Endothelial cell of hepatic sinusoid (primary cell): ENCODE data around the gene B3GNT5.

ENCODE experiments used
- in situ Hi-C: cut with HindIII; loops from 2 replicates; pipeline ENCODE4 v1.10.0; 2017; ENCODE audit warnings: low sequenced_read_pairs

B3GNT5 gene

GRCh38 chr3:183287301-183287971 is 34.4 kb downstream of the B3GNT5 start:
- in situ Hi-C loops = no loop called here

GRCh38 chr3:183288117-183288516 is 35.1 kb downstream of the B3GNT5 start:
- in situ Hi-C loops = no loop called here

GRCh38 chr3:183290216-183290615 is 37.2 kb downstream of the B3GNT5 start:
- in situ Hi-C loops = no loop called here

- in situ Hi-C loops = no loop called here
These were observed 38.5 kb downstream of the B3GNT5 start for GRCh38 chr3:183291497-183292031.

GRCh38 chr3:183293966-183294365 is 40.9 kb downstream of the B3GNT5 start:
- in situ Hi-C loops = no loop called here

GRCh38 chr3:183295211-183295610 is 42.2 kb downstream of the B3GNT5 start:
- in situ Hi-C loops = no loop called here

GRCh38 chr3:183296944-183297343 is 43.9 kb downstream of the B3GNT5 start:
- in situ Hi-C loops = no loop called here

- in situ Hi-C loops = no loop called here
These were observed 45.7 kb downstream of the B3GNT5 start for GRCh38 chr3:183298701-183299153.

- in situ Hi-C loops = loop anchor here (5.0 kb wide), 1 partner anchor 33 kb away; no protein-coding TSS in a partner anchor
These were observed 46.9 kb downstream of the B3GNT5 start for GRCh38 chr3:183299976-183300375.

- in situ Hi-C loops = loop anchor here (5.0 kb wide), 1 partner anchor 34 kb away; no protein-coding TSS in a partner anchor
These were observed 48.0 kb downstream of the B3GNT5 start for GRCh38 chr3:183300996-183301562.

GRCh38 chr3:183301937-183302580 is 49.0 kb downstream of the B3GNT5 start:
- in situ Hi-C loops = loop anchor here (5.0 kb wide), 1 partner anchor 35 kb away; no protein-coding TSS in a partner anchor

- in situ Hi-C loops = loop anchor here (5.0 kb wide), 1 partner anchor 36 kb away; no protein-coding TSS in a partner anchor
These were observed 50.6 kb downstream of the B3GNT5 start for GRCh38 chr3:183303690-183304089.

- in situ Hi-C loops = loop anchor here (5.0 kb wide), 1 partner anchor 70 kb away; no protein-coding TSS in a partner anchor
These were observed 54.0 kb downstream of the B3GNT5 start for GRCh38 chr3:183306798-183307671.

- in situ Hi-C loops = loop anchor here (5.0 kb wide), 1 partner anchor 70 kb away; no protein-coding TSS in a partner anchor
These were observed 54.7 kb downstream of the B3GNT5 start for GRCh38 chr3:183307749-183308148.

GRCh38 chr3:183308751-183309150 is 55.7 kb downstream of the B3GNT5 start:
- in situ Hi-C loops = loop anchor here (5.0 kb wide), 1 partner anchor 69 kb away; no protein-coding TSS in a partner anchor

GRCh38 chr3:183309276-183309675 is 56.2 kb downstream of the B3GNT5 start:
- in situ Hi-C loops = loop anchor here (5.0 kb wide), 1 partner anchor 68 kb away; no protein-coding TSS in a partner anchor

GRCh38 chr3:183310936-183311335 is 57.9 kb downstream of the B3GNT5 start:
- in situ Hi-C loops = no loop called here

GRCh38 chr3:183312433-183312832 is 59.4 kb downstream of the B3GNT5 start:
- in situ Hi-C loops = no loop called here

GRCh38 chr3:183313351-183313750 is 60.3 kb downstream of the B3GNT5 start:
- in situ Hi-C loops = no loop called here

GRCh38 chr3:183313764-183314163 is 60.7 kb downstream of the B3GNT5 start:
- in situ Hi-C loops = no loop called here
